RWPE2 (cell line): Measurements from ENCODE around the gene RNASE7.
A peak's percentile ranks its signal among the peaks of the same experiment; 100 is the strongest.

ENCODE experiments used
- ATAC-seq: fragments of 200-7000 bp; cut with Tn5 transposase; 3 replicates; pipeline ENCODE4 v1.9.1; 2021; ENCODE audit warnings: low read depth
- DNase-seq: peaks from one replicate; pipeline ENCODE4 v3.0.0-alpha.2; 2020; ENCODE audit warnings: low spot score
- H3K27ac ChIP-seq: fragments of 450-650 bp; 2 replicates; pipeline ENCODE4 v1.5.1; 2017; ENCODE audit warnings: mild to moderate bottlenecking; ENCODE audit not compliant: poor library complexity, severe bottlenecking
- H3K27me3 ChIP-seq: fragments of 250-450 bp; sonication (Bioruptor Pico); 2 replicates; pipeline ENCODE4 v1.5.1; 2021; ENCODE audit warnings: mild to moderate bottlenecking, moderate library complexity; ENCODE audit not compliant: insufficient read depth, poor library complexity, severe bottlenecking
- H3K36me3 ChIP-seq: fragments of 250-450 bp; sonication (Bioruptor Pico); 2 replicates; pipeline ENCODE4 v1.5.1; 2020; ENCODE audit warnings: low read depth, mild to moderate bottlenecking, moderate library complexity
- H3K4me1 ChIP-seq: fragments of 250-450 bp; sonication (Bioruptor Pico); 2 replicates; pipeline ENCODE4 v1.5.1; 2021; ENCODE audit warnings: mild to moderate bottlenecking, moderate library complexity; ENCODE audit not compliant: insufficient read depth, poor library complexity, severe bottlenecking
- H3K4me3 ChIP-seq: fragments of 250-450 bp; sonication (Bioruptor Pico); 2 replicates; pipeline ENCODE4 v1.5.1; 2021; ENCODE audit warnings: mild to moderate bottlenecking, moderate library complexity; ENCODE audit not compliant: severe bottlenecking
- H3K9me3 ChIP-seq: fragments of 250-450 bp; sonication (Bioruptor Pico); 2 replicates; pipeline ENCODE4 v1.5.1; 2021; ENCODE audit warnings: mild to moderate bottlenecking, moderate library complexity; ENCODE audit not compliant: severe bottlenecking
- TF ChIP-seq, protein P1 (sequence below): fragments of 450-650 bp; IDR thresholded peaks from one replicate; pipeline ENCODE4 v1.5.1; 2017; ENCODE audit warnings: mild to moderate bottlenecking, moderate library complexity; ENCODE audit not compliant: poor library complexity, severe bottlenecking

Gene RNASE7

DNA sequence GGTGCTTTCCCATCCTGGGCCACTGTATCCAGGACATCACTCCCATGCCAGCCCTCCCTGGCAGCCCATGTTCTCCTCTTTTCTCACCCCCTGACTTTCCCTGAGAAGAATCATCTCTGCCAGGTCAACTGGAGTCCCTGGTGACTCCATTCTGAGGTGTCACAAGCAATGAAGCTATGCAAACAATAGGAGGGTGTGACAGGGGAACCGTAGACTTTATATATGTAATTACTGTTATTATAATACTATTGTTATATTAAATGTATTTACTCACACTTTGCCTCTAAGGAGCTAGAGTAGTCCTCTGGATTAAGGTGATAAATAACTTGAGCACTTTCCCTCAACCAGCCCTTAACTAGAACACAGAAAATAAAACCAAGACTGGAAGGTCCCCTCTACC lies 47.1 kb downstream of the RNASE7 start:
- Histone ChIP-seq H3K9me3 (no peaks in the 10 kb centered on the region), H3K36me3 (peaks cover 34% of the 10 kb centered on the region), H3K4me3 (no peak overlapping the region), H3K27ac (no peak overlapping the region), H3K4me1 (no peaks in the 10 kb centered on the region), H3K27me3 (no peaks in the 10 kb centered on the region)
- DNase-seq: no peak
- no peak for ATAC-seq
- TF ChIP-seq, protein P1, sequence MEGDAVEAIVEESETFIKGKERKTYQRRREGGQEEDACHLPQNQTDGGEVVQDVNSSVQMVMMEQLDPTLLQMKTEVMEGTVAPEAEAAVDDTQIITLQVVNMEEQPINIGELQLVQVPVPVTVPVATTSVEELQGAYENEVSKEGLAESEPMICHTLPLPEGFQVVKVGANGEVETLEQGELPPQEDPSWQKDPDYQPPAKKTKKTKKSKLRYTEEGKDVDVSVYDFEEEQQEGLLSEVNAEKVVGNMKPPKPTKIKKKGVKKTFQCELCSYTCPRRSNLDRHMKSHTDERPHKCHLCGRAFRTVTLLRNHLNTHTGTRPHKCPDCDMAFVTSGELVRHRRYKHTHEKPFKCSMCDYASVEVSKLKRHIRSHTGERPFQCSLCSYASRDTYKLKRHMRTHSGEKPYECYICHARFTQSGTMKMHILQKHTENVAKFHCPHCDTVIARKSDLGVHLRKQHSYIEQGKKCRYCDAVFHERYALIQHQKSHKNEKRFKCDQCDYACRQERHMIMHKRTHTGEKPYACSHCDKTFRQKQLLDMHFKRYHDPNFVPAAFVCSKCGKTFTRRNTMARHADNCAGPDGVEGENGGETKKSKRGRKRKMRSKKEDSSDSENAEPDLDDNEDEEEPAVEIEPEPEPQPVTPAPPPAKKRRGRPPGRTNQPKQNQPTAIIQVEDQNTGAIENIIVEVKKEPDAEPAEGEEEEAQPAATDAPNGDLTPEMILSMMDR: no peak

DNA sequence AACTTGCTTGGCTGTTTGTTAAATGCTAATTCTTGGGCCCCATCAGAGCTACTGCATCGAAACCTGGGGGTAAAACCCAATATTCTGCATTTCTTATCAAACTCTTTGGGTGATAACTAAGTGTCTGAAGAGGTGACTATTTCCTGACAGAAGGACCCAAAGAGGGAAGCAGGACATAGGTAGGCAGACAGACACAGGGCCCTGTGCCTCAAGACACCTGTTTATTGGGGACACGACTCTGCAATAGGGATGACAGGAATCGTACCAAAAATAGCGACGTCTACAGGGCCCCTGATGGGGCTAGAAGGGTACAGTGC lies 47.7 kb downstream of the RNASE7 start:
- peaks cover 34% of the 10 kb centered on the region for H3K36me3 ChIP-seq
- TF ChIP-seq, protein P1: no peak
- no peak overlapping the region for H3K4me3 ChIP-seq
- ATAC-seq (no peak), DNase-seq (no peak)
- H3K9me3 ChIP-seq: no peaks in the 10 kb centered on the region
- H3K4me1 ChIP-seq: no peaks in the 10 kb centered on the region
- H3K27ac ChIP-seq: no peak overlapping the region
- no peaks in the 10 kb centered on the region for H3K27me3 ChIP-seq

DNA sequence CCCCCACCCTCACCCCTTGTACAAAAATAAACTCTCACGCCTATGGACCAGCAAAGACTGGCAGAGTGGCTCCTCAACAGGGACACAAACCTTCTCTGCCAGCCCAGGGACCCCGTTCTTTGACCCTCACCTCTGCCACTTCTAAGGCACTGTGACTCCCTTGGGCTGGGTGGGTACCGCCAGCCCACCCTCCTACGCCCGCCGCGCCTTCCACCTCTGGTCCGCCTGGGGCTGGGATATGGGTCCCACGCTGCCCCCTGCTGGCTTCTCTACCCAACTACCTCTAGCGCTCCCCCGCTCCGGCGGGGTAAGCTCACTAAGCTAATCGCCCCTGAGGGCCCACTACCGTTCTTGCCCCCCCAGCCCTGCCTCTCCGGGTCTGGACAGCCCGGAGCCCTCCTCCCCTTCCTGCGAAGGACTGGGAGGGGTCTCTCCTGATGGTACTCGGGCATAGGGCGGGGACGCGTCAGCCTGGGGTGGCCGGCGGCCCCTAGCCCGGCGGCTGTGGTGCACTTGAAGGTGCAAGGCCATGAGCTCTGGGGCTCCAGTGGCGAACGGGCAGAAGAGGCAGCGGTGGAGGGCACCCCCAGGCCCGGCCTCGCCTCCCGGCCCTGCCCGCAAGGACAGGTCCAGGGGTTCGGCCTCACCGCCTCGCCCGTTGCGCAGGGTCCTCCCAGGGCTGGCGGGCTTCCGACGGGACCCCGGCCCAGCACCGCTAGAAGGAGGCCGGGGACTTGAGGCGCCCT lies 48.2 kb downstream of the RNASE7 start:
- Histone ChIP-seq H3K27ac (no peak overlapping the region), H3K27me3 (no peaks in the 10 kb centered on the region), H3K4me3 (no peak overlapping the region), H3K9me3 (no peaks in the 10 kb centered on the region), H3K4me1 (no peaks in the 10 kb centered on the region), H3K36me3 (peaks cover 29% of the 10 kb centered on the region)
- ATAC-seq (no peak), DNase-seq (no peak)
- TF ChIP-seq, protein P1: peak; percentile 46

DNA sequence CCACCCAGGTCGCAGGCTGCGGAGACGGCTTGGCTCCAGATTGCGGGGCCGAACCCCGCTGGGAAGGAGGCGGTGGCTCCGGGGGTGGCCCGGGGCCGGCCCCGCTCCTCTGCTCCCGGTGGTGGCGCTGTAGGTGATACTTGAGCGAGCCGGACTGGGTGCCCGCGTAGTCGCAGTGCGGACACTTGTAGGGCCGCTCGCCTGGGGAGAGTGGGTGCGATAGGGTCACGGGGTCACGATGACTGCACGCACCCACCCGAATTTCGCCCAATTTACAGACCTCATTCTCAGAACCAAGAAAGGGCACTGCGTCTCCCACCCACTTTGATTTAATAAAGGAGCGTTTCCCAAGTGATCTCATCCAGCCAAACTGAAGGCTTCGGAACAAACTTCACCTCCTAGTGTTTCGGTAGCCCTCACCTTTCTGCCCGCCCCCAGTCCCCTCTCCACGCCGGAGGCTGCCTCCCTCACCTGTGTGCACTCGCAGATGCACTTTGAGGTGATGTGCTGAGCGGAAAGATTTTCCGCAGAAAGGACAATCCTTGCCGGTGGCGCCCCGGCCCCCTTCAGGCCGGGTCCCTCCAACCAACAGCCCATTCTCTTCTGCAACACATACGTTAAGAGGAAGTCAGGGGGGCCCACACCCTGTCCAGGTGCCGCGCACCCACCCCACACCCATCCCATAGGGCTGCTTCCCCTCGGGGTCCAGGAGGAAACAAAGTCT lies 48.9 kb downstream of the RNASE7 start:
- Histone ChIP-seq H3K36me3 (peaks cover 23% of the 10 kb centered on the region), H3K27me3 (no peaks in the 10 kb centered on the region), H3K4me1 (no peaks in the 10 kb centered on the region), H3K27ac (no peak overlapping the region), H3K9me3 (no peaks in the 10 kb centered on the region), H3K4me3 (no peak overlapping the region)
- no peak for ATAC-seq
- DNase-seq: no peak
- TF ChIP-seq, protein P1: no peak

DNA sequence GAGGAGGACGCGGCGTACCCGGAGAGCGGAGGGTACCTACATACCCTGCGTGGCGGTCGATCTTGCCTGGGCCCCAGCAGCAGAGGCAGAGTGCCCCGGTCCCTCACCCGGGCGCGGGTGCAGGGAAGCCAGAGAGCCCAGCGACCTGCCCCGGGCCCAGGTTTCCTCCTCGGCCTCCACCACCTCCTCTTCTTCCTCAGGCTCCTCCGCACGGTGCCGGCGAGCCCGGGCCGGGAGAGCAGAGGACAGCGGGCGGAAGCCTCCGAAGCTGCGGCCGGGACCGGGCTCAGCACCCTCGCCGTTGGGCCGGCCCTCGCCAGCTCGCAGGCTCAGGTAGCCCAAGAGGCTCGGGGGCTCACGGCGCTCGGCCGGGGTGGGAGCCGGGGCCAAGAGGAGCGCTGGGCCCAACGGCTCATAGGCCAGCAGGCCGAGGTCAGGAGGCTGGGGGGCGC lies 49.7 kb downstream of the RNASE7 start:
- Histone ChIP-seq H3K27me3 (no peaks in the 10 kb centered on the region), H3K4me1 (no peaks in the 10 kb centered on the region), H3K4me3 (no peak overlapping the region), H3K9me3 (no peaks in the 10 kb centered on the region), H3K36me3 (peaks cover 19% of the 10 kb centered on the region), H3K27ac (no peak overlapping the region)
- no peak for DNase-seq
- TF ChIP-seq, protein P1: no peak
- no peak for ATAC-seq
